Ovary (tissue), 9 donors: ENCODE data around the gene TAF3. TPM values are rescaled to one million over a fixed set of nuclear protein-coding genes. Genes with fewer than 3 reads are reported as not detected.

ENCODE experiments used
- DNase-seq, 5 donors: peaks; one replicate each; pipeline ENCODE4 v3.0.0-alpha.2; 2019 to 2020
- H3K27ac ChIP-seq, 2 donors: fragments of 200-600 bp; one replicate each; pipeline versions ENCODE4 v1.5.1 to v1.8.0; 2019 to 2022
- H3K27me3 ChIP-seq: fragments of 200-600 bp; one replicate; pipeline ENCODE4 v1.8.0; 2022
- H3K36me3 ChIP-seq: fragments of 200-600 bp; sonication (generic); one replicate; pipeline ENCODE4 v1.5.1; 2019
- H3K4me1 ChIP-seq: one replicate; pipeline ENCODE4 v1.8.1; 2013; ENCODE audit warnings: mild to moderate bottlenecking, moderate library complexity; ENCODE audit not compliant: insufficient read depth
- H3K4me3 ChIP-seq: fragments of 200-600 bp; sonication (generic); one replicate; pipeline ENCODE4 v1.5.1; 2017
- H3K9me3 ChIP-seq, 2 donors: fragments of 200-600 bp in 1 of 2; sonication (generic) in 1 of 2; one replicate each; pipeline versions ENCODE4 v1.5.1 to v1.8.1; 2013 to 2019; ENCODE audit warnings: mild to moderate bottlenecking in 1 of 2, moderate library complexity in 1 of 2
- CTCF ChIP-seq, 3 donors: fragments of 450-650 bp in 2 of 3; fragments of 200-600 bp in 1 of 3; IDR thresholded peaks; one replicate each; pipeline versions ENCODE4 v1.5.1 to v1.8.0; 2016 to 2022; ENCODE audit warnings: antibody characterized with exemption in 3 of 3, mild to moderate bottlenecking in 1 of 3
- EP300 ChIP-seq: sonication (generic); formaldehyde crosslinking; IDR thresholded peaks from one replicate; pipeline ENCODE4 v1.6.1; 2017; ENCODE audit warnings: antibody characterized with exemption
- POLR2A ChIP-seq: fragments of 450-650 bp; IDR thresholded peaks from one replicate; pipeline ENCODE4 v1.6.1; 2017; ENCODE audit warnings: antibody characterized with exemption, mild to moderate bottlenecking, moderate library complexity
- WGBS, 3 donors: extraction: QIAGEN DNeasy Blood & Tissue Kit in 1 of 3; methylation state at CpG; one replicate each; pipeline versions ENCODE4 v1.1.5 to v1.1.7; 2013 to 2017; 5-methylcytosine and 5-hydroxymethylcytosine counted together
- intact Hi-C, 4 donors: fragments of 100-400 bp; cut with DNase I; formaldehyde crosslinking; loops; one replicate each; pipeline versions ENCODE4 v1.11.0 to v1.15.1; 2022 to 2023
- polyA plus RNA-seq, 2 donors: library from polyadenylated mRNA; stranded (reverse); fragments of 200-250 nt in 1 of 2; fragments of 350-450 nt in 1 of 2; fragmentation: Illumina TruSeq in 1 of 2; extraction: RNeasy Lipid Tissue Mini Kit (QIAGEN cat#74804) in 1 of 2; gene quantifications; one replicate each; pipeline ENCODE4 v1.2.3, GENCODE V29; 2013 to 2014
- total RNA-seq, 7 donors: library from RNA; depleted of rRNA in 2 of 7; stranded (reverse); fragments of >200 nt in 2 of 7; fragmentation: NEBNext Ultra II Directional in 3 of 7; extraction: Animal tissue kit (Norgen Biotek cat#: 25700) in 3 of 7; gene quantifications; one replicate each; pipeline versions ENCODE4 v1.1.0 to v1.2.4, GENCODE V29; 2016 to 2023
- donor health status: DM: no; HTN: no; CAD: no; lungs with moderate emphysema.
- donor health status: DM: no; HTN: no; CAD: no.
- donor health status: Bipolar disorder and iron deficiency.
- donor health status: DM: yes; HTN: yes; CAD: no.
- donor health status: DM: no; HTN: no; CAD: no.
- donor health status: DM: yes; HTN: yes; CAD: no.

The TAF3 gene
- total and polyA plus RNA-seq, 9 donors: 7.1 to 15.9 (median 11.8) TPM

GRCh38 chr10:7789390-7789789 lies 28.9 kb upstream of the TAF3 start:
- Histone ChIP-seq H3K27ac (no peak overlapping the region), H3K4me3 (peak overlapping the region; percentile 79), H3K4me1 (peaks cover 6% of the 10 kb centered on the region), H3K9me3 (no peaks in the 10 kb centered on the region), H3K27me3 (no peaks in the 10 kb centered on the region), H3K36me3 (no peaks in the 10 kb centered on the region)
- DNase-seq: no peak
- 37 to 42% (median 37%) methylated on average over 3 of the region's 3 CpGs for WGBS, 3 donors
- intact Hi-C loops: no loop called here
- TF ChIP-seq EP300 (no peak), POLR2A (no peak)

GRCh38 chr10:7792541-7792940 lies 25.8 kb upstream of the TAF3 start:
- peaks cover 11% of the 10 kb centered on the region for H3K4me1 ChIP-seq
- H3K4me3 ChIP-seq: no peak overlapping the region
- no peaks in the 10 kb centered on the region for H3K9me3 ChIP-seq
- no peak for TF ChIP-seq EP300
- TF ChIP-seq CTCF (IDR thresholded peaks at IDR 0.05): no peak
- no peak for TF ChIP-seq POLR2A
- no peaks in the 10 kb centered on the region for H3K36me3 ChIP-seq
- no peak for DNase-seq
- intact Hi-C loops: no loop called here
- 93 to 95% (median 94%) methylated on average over 1 of the region's 1 CpG for WGBS, 3 donors
- no peaks in the 10 kb centered on the region for H3K27me3 ChIP-seq
- no peak overlapping the region for H3K27ac ChIP-seq

GRCh38 chr10:7794251-7795026 lies 23.9 kb upstream of the TAF3 start:
- H3K27me3 ChIP-seq: no peaks in the 10 kb centered on the region
- peaks cover 10% of the 10 kb centered on the region for H3K4me1 ChIP-seq
- H3K4me3 ChIP-seq: no peak overlapping the region
- intact Hi-C loops: no loop called here
- 66 to 74% (median 66%) methylated on average over 4 of the region's 4 CpGs for WGBS, 3 donors
- no peak for TF ChIP-seq CTCF (IDR thresholded peaks at IDR 0.05)
- no peak for TF ChIP-seq POLR2A
- no peak for TF ChIP-seq EP300
- H3K36me3 ChIP-seq: no peaks in the 10 kb centered on the region
- no peak for DNase-seq
- no peaks in the 10 kb centered on the region for H3K9me3 ChIP-seq
- no peak overlapping the region for H3K27ac ChIP-seq

GRCh38 chr10:7795605-7796004 lies 22.7 kb upstream of the TAF3 start:
- WGBS, 3 donors: 25 to 53% (median 29%) methylated on average over 4 of the region's 4 CpGs
- no peak overlapping the region for H3K4me3 ChIP-seq
- no peak overlapping the region for H3K27ac ChIP-seq
- no peaks in the 10 kb centered on the region for H3K9me3 ChIP-seq
- no peaks in the 10 kb centered on the region for H3K36me3 ChIP-seq
- no peaks in the 10 kb centered on the region for H3K27me3 ChIP-seq
- intact Hi-C loops: no loop called here
- H3K4me1 ChIP-seq: peaks cover 9% of the 10 kb centered on the region
- no peak for DNase-seq
- TF ChIP-seq POLR2A: no peak
- no peak for TF ChIP-seq EP300
- TF ChIP-seq CTCF (IDR thresholded peaks at IDR 0.05): no peak

GRCh38 chr10:7797582-7797981 lies 20.7 kb upstream of the TAF3 start:
- DNase-seq: peak in 4 of 5 donors; percentile 27 to 56 (median 35)
- no peaks in the 10 kb centered on the region for H3K36me3 ChIP-seq

More at GRCh38 chr10:7797582-7797981, 20.7 kb upstream of the TAF3 start:
- intact Hi-C loops: no loop called here
- Histone ChIP-seq H3K9me3 (no peaks in the 10 kb centered on the region), H3K4me1 (peaks cover 9% of the 10 kb centered on the region), H3K27me3 (no peaks in the 10 kb centered on the region), H3K27ac (no peak overlapping the region), H3K4me3 (no peak overlapping the region)
- 10 to 26% (median 12%) methylated on average over 6 of the region's 6 CpGs for WGBS, 3 donors
- TF ChIP-seq EP300 (no peak), CTCF (IDR thresholded peaks at IDR 0.05) (no peak), POLR2A (no peak)
